T-cell (primary cell): ENCODE measurements around the gene SYT6. TPM values are rescaled to one million over a fixed set of nuclear protein-coding genes. Genes with fewer than 3 reads are reported as not detected.

Experiments
- ATAC-seq, 4 experiments: fragments of 200-7000 bp in 3 of 4; fragments of 150-1000 bp in 1 of 4; cut with Tn5 transposase; replicated peaks in 1 of 4; 1 replicate in 3 of 4; 2 replicates in 1 of 4; pipeline ENCODE4 v1.10.0; 2021; ENCODE audit warnings: moderate library complexity in 3 of 4, mild to moderate bottlenecking in 2 of 4, moderate number of reproducible peaks in 1 of 4
- CTCF ChIA-PET, 2 donors: fragments of 300-600 bp; sonication (Branson Sonifier 250); formaldehyde crosslinking; loops; one replicate each; lab custom pipeline; 2022; ENCODE audit warnings: antibody characterized with exemption in 2 of 2; lab: Charles Lee
- POLR2A ChIA-PET, 2 donors: fragments of 300-600 bp; sonication (Branson Sonifier 250); formaldehyde crosslinking; loops; one replicate each; lab custom pipeline; 2022; ENCODE audit warnings: antibody characterized with exemption in 2 of 2; lab: Charles Lee
- DNase-seq, 35 experiments: peaks; one replicate each; pipeline versions ENCODE4 v3.0.0 to v3.0.0-alpha.2; 2013 to 2023
- H3K27ac ChIP-seq: one replicate; pipeline ENCODE4 v1.5.1; 2013; ENCODE audit warnings: low read length
- H3K27me3 ChIP-seq, 2 experiments: replicated peaks in 1 of 2; 1 replicate in 1 of 2; 2 replicates in 1 of 2; pipeline versions ENCODE4 v1.6.1 to v1.7.0; 2013; ENCODE audit warnings: low read length in 1 of 2, mixed read lengths in 1 of 2; ENCODE audit not compliant: control insufficient read depth in 2 of 2, insufficient read depth in 2 of 2; ENCODE audit errors: extremely low read depth in 1 of 2
- H3K36me3 ChIP-seq, 2 donors: 1 replicate in 1 of 2; 2 replicates in 1 of 2; pipeline versions ENCODE4 v1.6.1 to v1.7.0; 2013; ENCODE audit warnings: low read length in 1 of 2; ENCODE audit not compliant: control insufficient read depth in 2 of 2, insufficient read depth in 1 of 2; ENCODE audit errors: extremely low read depth in 1 of 2
- H3K4me1 ChIP-seq, 2 experiments: 1 replicate in 1 of 2; 2 replicates in 1 of 2; pipeline versions ENCODE4 v1.6.1 to v1.7.0; 2013; ENCODE audit warnings: low read length in 2 of 2, mixed read lengths in 1 of 2; ENCODE audit not compliant: insufficient read depth in 2 of 2, control insufficient read depth in 1 of 2; ENCODE audit errors: extremely low read depth in 1 of 2
- H3K4me3 ChIP-seq, 2 donors: 1 replicate in 1 of 2; 2 replicates in 1 of 2; pipeline versions ENCODE4 v1.5.1 to v1.7.0; 2013; ENCODE audit warnings: mild to moderate bottlenecking in 2 of 2, low read length in 1 of 2, moderate library complexity in 1 of 2; ENCODE audit not compliant: control insufficient read depth in 1 of 2; ENCODE audit errors: extremely low read depth in 1 of 2
- H3K9me3 ChIP-seq: 2 replicates; pipeline ENCODE4 v1.7.0; 2013
- H3K27ac Mint-ChIP-seq, 2 donors: one replicate each; pipeline ENCODE4 v1.8.0; 2020 to 2021; ENCODE audit warnings: mild to moderate bottlenecking in 2 of 2, mixed read lengths in 2 of 2
- H3K27me3 Mint-ChIP-seq, 2 donors: one replicate each; pipeline ENCODE4 v1.8.0; 2021 to 2022; ENCODE audit warnings: mixed read lengths in 2 of 2
- H3K36me3 Mint-ChIP-seq: one replicate; pipeline ENCODE4 v1.8.0; 2021; ENCODE audit warnings: mixed read lengths
- H3K4me1 Mint-ChIP-seq, 3 donors: one replicate each; pipeline ENCODE4 v1.8.0; 2020 to 2022; ENCODE audit warnings: mixed read lengths in 3 of 3, mild to moderate bottlenecking in 1 of 3
- H3K4me3 Mint-ChIP-seq, 3 donors: one replicate each; pipeline ENCODE4 v1.8.0; 2020 to 2022; ENCODE audit warnings: mild to moderate bottlenecking in 3 of 3, mixed read lengths in 3 of 3, moderate library complexity in 3 of 3
- H3K9me3 Mint-ChIP-seq, 3 donors: one replicate each; pipeline ENCODE4 v1.8.0; 2020 to 2022; ENCODE audit warnings: mixed read lengths in 3 of 3
- WGBS: methylation state at CpG from one replicate; pipeline ENCODE4 v1.1.5; 2013; ENCODE audit warnings: missing lambda C conversion rate; ENCODE audit not compliant: insufficient coverage; 5-methylcytosine and 5-hydroxymethylcytosine counted together
- total RNA-seq, 35 experiments: library from RNA in 6 of 35; stranded (reverse) in 6 of 35; fragments of 120-200 nt in 1 of 35; gene quantifications; one replicate each; pipeline versions ENCODE4 v1.2.1 to v1.2.4 and lab custom pipeline; 2013 to 2026

SYT6 gene
- total RNA-seq, 5 donors from 2014 or later (not counting 1 experiment from before 2014, with no cell fraction given), result 0.12 to 0.20 (median 0.18) TPM; not detected in 2

DNA sequence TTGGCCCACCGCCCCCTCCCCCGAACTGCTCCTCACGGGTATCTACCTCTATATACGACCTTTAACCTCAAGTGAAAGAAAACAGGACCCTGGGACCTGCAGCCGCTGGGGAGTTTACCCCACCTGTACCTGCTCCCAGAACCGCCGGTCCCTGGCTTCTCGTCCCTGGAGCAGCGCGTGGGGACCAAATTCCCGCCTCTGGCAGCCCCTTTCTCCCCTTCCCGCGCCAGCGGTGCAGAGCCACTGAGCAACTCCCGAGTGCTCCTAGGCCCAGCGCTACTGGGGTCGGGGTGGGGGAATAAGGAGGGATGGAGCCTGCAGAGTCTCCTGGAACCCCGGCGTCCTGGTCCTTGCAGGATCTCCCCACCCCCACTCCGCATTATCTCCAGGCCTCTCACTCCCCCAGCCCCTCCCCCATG is 1.6 kb downstream of the SYT6 start:
- Mint-ChIP-seq H3K4me3 (peak overlapping the region in 1 of 3 donors; percentile 52), H3K4me1 (peaks cover 12 to 20% (median 17%) of the 10 kb centered on the region in 3 donors), H3K9me3 (no peaks in the 10 kb centered on the region), H3K27ac (no peak overlapping the region), H3K27me3 (peaks cover 63 to 86% of the 10 kb centered on the region in 2 donors), H3K36me3 (no peaks in the 10 kb centered on the region)
- no peaks in the 10 kb centered on the region for H3K9me3 ChIP-seq
- peaks cover 0 to 31% of the 10 kb centered on the region in 2 experiments for H3K4me1 ChIP-seq
- H3K36me3 ChIP-seq, result no peaks in the 10 kb centered on the region
- H3K4me3 ChIP-seq, result no peak overlapping the region
- H3K27ac ChIP-seq, result no peak overlapping the region
- WGBS, result 65% methylated on average over 5 of the region's 20 CpGs
- H3K27me3 ChIP-seq, result peaks cover 15 to 74% of the 10 kb centered on the region in 2 experiments
- DNase-seq (no peak), ATAC-seq (no peak)
- ChIA-PET POLR2A (no interaction called here), CTCF (no interaction called here)

DNA sequence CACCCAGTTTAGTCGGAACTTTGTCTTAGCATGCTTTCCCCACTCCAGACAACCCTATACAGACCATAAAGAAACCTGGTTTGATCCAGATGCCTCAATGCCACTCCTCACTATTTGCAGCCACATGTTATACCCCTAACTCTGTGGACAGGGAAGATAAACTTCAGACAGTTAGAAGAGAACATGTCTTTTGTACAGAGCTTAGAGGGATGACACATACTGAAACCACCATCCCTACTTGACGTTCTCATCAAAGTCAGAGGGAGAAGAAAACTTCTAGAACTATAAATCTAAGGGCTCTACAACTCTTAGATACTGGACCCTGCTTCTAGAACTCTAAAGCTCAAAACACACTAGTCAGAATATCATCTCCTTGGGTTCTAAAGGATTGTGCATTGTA is 3.7 kb downstream of the SYT6 start:
- DNase-seq (no peak), ATAC-seq (no peak)
- no peak overlapping the region for H3K27ac ChIP-seq
- H3K36me3 ChIP-seq, result no peaks in the 10 kb centered on the region
- no peaks in the 10 kb centered on the region for H3K9me3 ChIP-seq
- Mint-ChIP-seq H3K9me3 (no peaks in the 10 kb centered on the region), H3K36me3 (no peaks in the 10 kb centered on the region), H3K27ac (no peak overlapping the region), H3K4me3 (no peak overlapping the region), H3K4me1 (peaks cover 12 to 20% (median 17%) of the 10 kb centered on the region in 3 donors), H3K27me3 (peaks cover 54 to 68% of the 10 kb centered on the region in 2 donors)
- H3K27me3 ChIP-seq, result peaks cover 6 to 54% of the 10 kb centered on the region in 2 experiments
- peaks cover 0 to 30% of the 10 kb centered on the region in 2 experiments for H3K4me1 ChIP-seq
- ChIA-PET POLR2A (interaction anchor here in 1 of 2 donors (1.0 kb wide), 1 partner anchor 1579 kb away, joined by 3 read pairs; no protein-coding TSS in a partner anchor), CTCF (no interaction called here)
- no peak overlapping the region for H3K4me3 ChIP-seq
- WGBS, result 100% methylated on average over 1 of the region's 2 CpGs

DNA sequence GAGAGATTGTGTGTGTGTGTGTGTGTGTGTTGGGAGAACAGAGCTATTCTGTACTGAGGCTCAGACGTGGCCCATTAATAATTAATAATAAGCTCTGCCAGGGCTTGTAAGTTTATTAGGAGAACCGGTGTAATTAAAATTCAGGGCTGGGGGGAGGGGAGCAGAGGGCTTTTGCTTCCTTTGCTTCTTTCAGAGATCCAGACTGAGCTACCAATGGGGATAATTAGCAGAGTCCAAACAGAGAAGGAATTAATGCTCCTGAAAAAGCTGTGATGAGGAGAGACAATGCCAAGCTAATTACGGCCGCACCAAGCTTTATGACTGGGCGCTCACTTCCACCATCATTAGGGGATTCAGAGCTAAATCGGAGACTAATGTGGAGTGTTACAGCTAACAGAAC is 4.5 kb downstream of the SYT6 start:
- CTCF ChIA-PET, result interaction anchor here in 1 of 2 donors (0.5 kb wide), 1 partner anchor 713 kb away, joined by 5 read pairs; no protein-coding TSS in a partner anchor
- Histone ChIP-seq H3K4me1 (peaks cover 0 to 22% of the 10 kb centered on the region in 2 experiments), H3K36me3 (no peaks in the 10 kb centered on the region), H3K27ac (no peak overlapping the region), H3K9me3 (no peaks in the 10 kb centered on the region), H3K4me3 (no peak overlapping the region), H3K27me3 (peaks cover 6 to 47% of the 10 kb centered on the region in 2 experiments)
- no peak overlapping the region for H3K27ac Mint-ChIP-seq
- H3K4me1 Mint-ChIP-seq, result peaks cover 4 to 13% (median 9%) of the 10 kb centered on the region in 3 donors
- H3K27me3 Mint-ChIP-seq, result peaks cover 52 to 63% of the 10 kb centered on the region in 2 donors
- H3K4me3 Mint-ChIP-seq, result no peak overlapping the region
- WGBS, result no CpG with 5 or more reads among the region's 6 CpGs
- no peaks in the 10 kb centered on the region for H3K36me3 Mint-ChIP-seq
- ATAC-seq (no peak), DNase-seq (no peak)
- no peaks in the 10 kb centered on the region for H3K9me3 Mint-ChIP-seq
- POLR2A ChIA-PET, result no interaction called here

DNA sequence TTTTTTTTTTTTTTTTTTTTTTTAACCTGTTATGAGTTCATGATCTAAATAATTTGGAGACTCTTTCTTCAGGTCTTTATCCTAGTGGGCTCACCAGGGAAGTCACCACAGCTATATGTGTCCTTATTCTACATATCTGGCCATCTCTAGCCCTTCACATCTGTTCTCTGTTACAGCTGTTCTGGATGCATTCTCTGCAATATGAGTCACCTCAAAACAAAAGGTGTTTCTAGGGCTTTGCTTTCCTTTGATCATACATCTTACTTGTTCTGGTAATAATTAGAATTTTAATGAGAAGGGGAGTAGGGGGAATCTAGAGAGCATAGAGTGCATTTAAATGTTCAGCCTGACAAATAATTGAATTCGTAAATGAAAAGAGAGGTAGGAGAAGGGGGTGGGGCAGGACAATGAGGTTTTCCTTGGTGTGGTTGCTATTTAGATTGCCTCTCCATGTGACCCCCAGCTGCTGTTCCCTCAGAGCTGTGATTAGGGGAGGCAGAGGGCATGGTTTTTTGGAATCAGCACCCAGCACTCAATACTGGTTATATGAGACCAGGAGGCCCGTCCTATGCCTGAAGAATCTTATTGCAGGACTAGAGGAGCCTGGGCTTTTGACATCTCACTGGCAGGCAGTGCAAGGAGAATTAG is 8.0 kb downstream of the SYT6 start:
- H3K36me3 Mint-ChIP-seq, result no peaks in the 10 kb centered on the region
- 86% methylated on average over 2 of the region's 2 CpGs for WGBS
- H3K4me3 Mint-ChIP-seq, result no peak overlapping the region
- ChIA-PET POLR2A (no interaction called here), CTCF (no interaction called here)
- no peaks in the 10 kb centered on the region for H3K36me3 ChIP-seq
- no peak overlapping the region for H3K4me3 ChIP-seq
- peaks cover 36 to 37% of the 10 kb centered on the region in 2 donors for H3K27me3 Mint-ChIP-seq
- H3K9me3 ChIP-seq, result no peaks in the 10 kb centered on the region
- H3K4me1 ChIP-seq, result no peaks in the 10 kb centered on the region
- no peak for DNase-seq
- H3K4me1 Mint-ChIP-seq, result no peaks in the 10 kb centered on the region
- H3K9me3 Mint-ChIP-seq, result no peaks in the 10 kb centered on the region
- H3K27me3 ChIP-seq, result peaks cover 6 to 15% of the 10 kb centered on the region in 2 experiments
- no peak overlapping the region for H3K27ac Mint-ChIP-seq
- ATAC-seq, result no peak
- no peak overlapping the region for H3K27ac ChIP-seq

DNA sequence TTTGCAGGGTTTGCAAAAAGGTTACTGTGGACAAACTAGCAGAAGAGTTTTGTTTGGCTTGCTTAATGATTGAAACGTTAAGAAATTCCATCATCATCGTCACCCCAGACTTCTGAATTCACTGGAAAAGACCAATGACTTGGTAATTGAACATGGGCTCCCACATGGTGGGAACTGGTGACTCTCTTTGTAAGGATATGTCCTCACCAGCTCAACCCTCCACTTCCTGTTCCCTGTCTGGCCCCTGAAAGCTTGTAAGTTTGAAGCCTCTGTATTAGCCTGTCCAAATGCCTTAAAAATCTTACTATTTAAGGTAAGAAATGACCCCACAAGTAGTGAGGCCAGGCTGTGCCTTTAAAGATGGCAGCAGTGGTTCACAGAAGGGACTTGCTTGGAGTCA is 9.7 kb downstream of the SYT6 start:
- ATAC-seq, result no peak
- Mint-ChIP-seq H3K27ac (no peak overlapping the region), H3K4me3 (no peak overlapping the region), H3K27me3 (peaks cover 22 to 32% of the 10 kb centered on the region in 2 donors), H3K4me1 (no peaks in the 10 kb centered on the region), H3K36me3 (no peaks in the 10 kb centered on the region), H3K9me3 (no peaks in the 10 kb centered on the region)
- peaks cover 0 to 12% of the 10 kb centered on the region in 2 experiments for H3K27me3 ChIP-seq
- no peak overlapping the region for H3K4me3 ChIP-seq
- no peaks in the 10 kb centered on the region for H3K9me3 ChIP-seq
- no CpG with 5 or more reads among the region's 2 CpGs for WGBS
- no peak overlapping the region for H3K27ac ChIP-seq
- ChIA-PET POLR2A (no interaction called here), CTCF (no interaction called here)
- DNase-seq, result no peak
- H3K4me1 ChIP-seq, result no peaks in the 10 kb centered on the region
- H3K36me3 ChIP-seq, result no peaks in the 10 kb centered on the region

DNA sequence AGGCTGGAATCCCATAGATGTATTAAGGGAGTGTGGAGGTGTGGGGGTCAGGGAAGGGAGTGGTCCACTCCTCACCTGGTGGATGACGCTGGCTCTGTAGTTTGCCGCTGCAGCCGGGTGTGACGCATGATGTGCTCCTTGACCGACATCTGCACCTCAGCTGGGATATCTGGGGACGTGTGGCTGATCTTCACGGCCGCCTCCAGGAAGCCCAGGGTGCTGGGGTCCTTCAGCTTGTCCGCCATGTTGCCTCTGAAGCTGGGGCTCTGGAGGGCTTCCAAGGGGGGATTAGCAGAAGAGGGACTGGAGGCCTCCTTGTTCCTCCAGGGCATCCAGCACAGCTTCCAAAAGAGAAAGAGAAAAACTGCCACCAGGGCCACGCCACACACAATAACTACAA is 14.1 kb downstream of the SYT6 start:
- CTCF ChIA-PET, result no interaction called here

More for the DNA sequence above, 14.1 kb downstream of the SYT6 start:
- Mint-ChIP-seq H3K9me3 (no peaks in the 10 kb centered on the region), H3K4me1 (no peaks in the 10 kb centered on the region), H3K4me3 (no peak overlapping the region), H3K27me3 (peaks cover 4 to 21% of the 10 kb centered on the region in 2 donors), H3K36me3 (no peaks in the 10 kb centered on the region), H3K27ac (no peak overlapping the region)
- H3K36me3 ChIP-seq, result no peaks in the 10 kb centered on the region
- H3K9me3 ChIP-seq, result no peaks in the 10 kb centered on the region
- ATAC-seq (no peak), DNase-seq (no peak)
- no peak overlapping the region for H3K27ac ChIP-seq
- 94% methylated on average over 7 of the region's 10 CpGs for WGBS
- H3K4me1 ChIP-seq, result no peaks in the 10 kb centered on the region
- POLR2A ChIA-PET, result no interaction called here
- H3K27me3 ChIP-seq, result peaks cover 0 to 22% of the 10 kb centered on the region in 2 experiments
- no peak overlapping the region for H3K4me3 ChIP-seq
